Transverse colon (tissue), 4 donors: ENCODE measurements around the gene IL11RA. TPM values are rescaled to one million over a fixed set of nuclear protein-coding genes. Genes with fewer than 3 reads are reported as not detected.

ENCODE experiments used
- DNase-seq: peaks from one replicate; pipeline ENCODE4 v3.0.0-alpha.2; 2019
- H3K27ac ChIP-seq, 4 donors: fragments of 200-600 bp; sonication (generic); 2 replicates each; pipeline ENCODE4 v1.5.1; 2016 to 2018; ENCODE audit warnings: inconsistent platforms in 4 of 4
- H3K27me3 ChIP-seq: fragments of 200-600 bp; sonication (generic); 2 replicates; pipeline ENCODE4 v1.5.1; 2017; ENCODE audit warnings: inconsistent platforms
- H3K36me3 ChIP-seq, 4 donors: fragments of 200-600 bp; sonication (generic); 2 replicates each; pipeline ENCODE4 v1.5.1; 2017 to 2019; ENCODE audit warnings: inconsistent platforms in 4 of 4
- H3K4me1 ChIP-seq, 4 donors: fragments of 200-600 bp; sonication (generic); 2 replicates each; pipeline ENCODE4 v1.5.1; 2017 to 2020; ENCODE audit warnings: inconsistent platforms in 4 of 4
- H3K4me3 ChIP-seq, 4 donors: fragments of 200-600 bp; sonication (generic); 1 replicate in 1 of 4; 2 replicates in 3 of 4; pipeline versions ENCODE4 v1.5.1 to v1.6.1; 2017 to 2019; ENCODE audit warnings: inconsistent platforms in 4 of 4
- H3K9me3 ChIP-seq, 2 donors: fragments of 200-600 bp; sonication (generic); 2 replicates each; pipeline ENCODE4 v1.5.1; 2017 to 2019; ENCODE audit warnings: inconsistent platforms in 2 of 2
- CTCF ChIP-seq, 5 experiments: fragments of 200-600 bp in 3 of 5; fragments of 450-650 bp in 2 of 5; sonication (generic) in 3 of 5; IDR thresholded peaks; 1 replicate in 2 of 5; 2 replicates in 3 of 5; pipeline ENCODE4 v1.5.1; 2016 to 2017; ENCODE audit warnings: antibody characterized with exemption in 5 of 5, inconsistent platforms in 3 of 5, mild to moderate bottlenecking in 2 of 5, moderate library complexity in 1 of 5
- EP300 ChIP-seq: sonication (generic); formaldehyde crosslinking; IDR thresholded peaks from one replicate; pipeline ENCODE4 v1.6.1; 2017; ENCODE audit warnings: antibody characterized with exemption, low read depth
- POLR2A ChIP-seq: fragments of 450-650 bp; IDR thresholded peaks from one replicate; pipeline ENCODE4 v1.6.1; 2016; ENCODE audit warnings: antibody characterized with exemption, mild to moderate bottlenecking, moderate library complexity
- POLR2AphosphoS5 ChIP-seq, 3 donors: sonication (generic); formaldehyde crosslinking; IDR thresholded peaks; one replicate each; pipeline ENCODE4 v1.6.1; 2016; ENCODE audit warnings: antibody characterized with exemption in 3 of 3
- WGBS, 2 donors: methylation state at CpG; one replicate each; pipeline ENCODE4 v1.1.5; 2018; ENCODE audit warnings: low coverage in 1 of 2; 5-methylcytosine and 5-hydroxymethylcytosine counted together
- in situ Hi-C, 4 donors: fragments of 200-750 bp; cut with MboI; loops; one replicate each; pipeline versions ENCODE4 v1.15.0 to v1.15.1; 2017; ENCODE audit warnings: low sequenced_read_pairs in 3 of 4, low pct_ligation_motif_present in 1 of 4, low pct_unique_long_range_greater_than_20kb in 1 of 4
- intact Hi-C: fragments of 100-400 bp; cut with DNase I; formaldehyde crosslinking; loops from one replicate; pipeline ENCODE4 v1.15.1; 2023; ENCODE audit warnings: low total_unique reads
- total RNA-seq, 4 donors: library from RNA; depleted of rRNA; stranded (reverse); fragments of >200 nt; gene quantifications; one replicate each; pipeline ENCODE4 v1.1.0, GENCODE V29; 2016

Gene IL11RA
- total RNA-seq, 4 donors from 2014 or later: 27.0 to 94.6 (median 47.5) TPM

- no peaks in the 10 kb centered on the region for H3K9me3 ChIP-seq
- no peak overlapping the region for H3K27ac ChIP-seq
- DNase-seq: no peak
- no peaks in the 10 kb centered on the region for H3K36me3 ChIP-seq
- peaks cover 18 to 38% (median 30%) of the 10 kb centered on the region in 4 donors for H3K4me1 ChIP-seq
- no peak overlapping the region for H3K4me3 ChIP-seq
- in situ Hi-C loops (no loop called here), intact Hi-C loops (loop anchor here (10.0 kb wide), 1 partner anchor 428 kb away; no protein-coding TSS in a partner anchor)
- no peaks in the 10 kb centered on the region for H3K27me3 ChIP-seq
- 94% methylated on average over 5 of the region's 5 CpGs; no CpG with 5 or more reads in 1 of the 2 donors for WGBS, 2 donors
- TF ChIP-seq CTCF (IDR thresholded peaks at IDR 0.05) (no peak), POLR2AphosphoS5 (IDR thresholded peaks at IDR 0.05) (no peak), EP300 (no peak), POLR2A (no peak)
These were observed 5.0 kb downstream of the IL11RA start for GRCh38 chr9:34656992-34657391.

GRCh38 chr9:34658461-34658860, 6.5 kb downstream of the IL11RA start:
- TF ChIP-seq EP300 (no peak), POLR2AphosphoS5 (IDR thresholded peaks at IDR 0.05) (no peak), POLR2A (no peak), CTCF (IDR thresholded peaks at IDR 0.05) (no peak)
- intact Hi-C loops: loop anchor here (10.0 kb wide), 1 partner anchor 426 kb away; no protein-coding TSS in a partner anchor
- no peaks in the 10 kb centered on the region for H3K27me3 ChIP-seq
- WGBS, 2 donors: 87% methylated on average over 14 of the region's 14 CpGs; no CpG with 5 or more reads in 1 of the 2 donors
- peaks cover 6 to 24% (median 17%) of the 10 kb centered on the region in 4 donors for H3K4me1 ChIP-seq
- no peaks in the 10 kb centered on the region for H3K9me3 ChIP-seq
- no peak overlapping the region for H3K27ac ChIP-seq
- no peaks in the 10 kb centered on the region for H3K36me3 ChIP-seq
- DNase-seq: no peak
- no peak overlapping the region for H3K4me3 ChIP-seq
- in situ Hi-C loops: no loop called here

DNA sequence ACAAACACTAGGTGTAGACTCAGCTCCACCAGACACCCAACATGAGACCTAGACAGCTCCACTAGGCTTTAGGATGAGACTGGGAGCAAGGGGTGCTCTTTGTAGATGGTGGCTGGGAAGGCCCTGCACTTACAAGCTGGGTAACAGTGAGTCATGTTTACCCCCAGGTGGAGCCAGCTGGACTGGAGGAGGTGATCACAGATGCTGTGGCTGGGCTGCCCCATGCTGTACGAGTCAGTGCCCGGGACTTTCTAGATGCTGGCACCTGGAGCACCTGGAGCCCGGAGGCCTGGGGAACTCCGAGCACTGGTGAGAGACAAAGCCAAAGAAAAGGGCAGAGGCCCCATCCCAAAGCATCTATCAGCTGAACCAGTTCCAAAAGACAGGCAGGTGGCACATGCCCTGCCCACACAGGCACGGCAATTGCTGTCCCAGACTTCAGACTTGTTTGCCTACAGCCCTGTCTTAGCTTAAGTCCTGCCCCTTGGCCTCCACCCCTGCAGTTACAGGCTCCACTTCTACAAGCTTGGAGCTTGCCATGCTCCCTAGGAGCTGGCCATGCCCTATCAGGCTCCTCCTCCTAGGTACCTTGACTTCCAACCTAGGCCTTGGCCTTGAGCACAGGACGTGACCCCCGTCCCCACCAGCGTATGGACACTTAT, 7.7 kb downstream of the IL11RA start:
- no peaks in the 10 kb centered on the region for H3K36me3 ChIP-seq
- H3K27ac ChIP-seq: peak overlapping the region in 1 of 4 donors; percentile 3
- intact Hi-C loops (loop anchor here (10.0 kb wide), 1 partner anchor 425 kb away; no protein-coding TSS in a partner anchor), in situ Hi-C loops (no loop called here)
- H3K4me3 ChIP-seq: no peak overlapping the region
- H3K4me1 ChIP-seq: peaks cover 8 to 20% (median 15%) of the 10 kb centered on the region in 4 donors
- DNase-seq: peak; percentile 37
- no peaks in the 10 kb centered on the region for H3K9me3 ChIP-seq
- 57 to 80% methylated on average over 3 to 7 of the region's 8 CpGs for WGBS, 2 donors
- no peaks in the 10 kb centered on the region for H3K27me3 ChIP-seq
- TF ChIP-seq POLR2A (no peak), POLR2AphosphoS5 (IDR thresholded peaks at IDR 0.05) (no peak), CTCF (IDR thresholded peaks at IDR 0.05) (no peak), EP300 (no peak)

- no peak for DNase-seq
- Histone ChIP-seq H3K27ac (no peak within 1 kb of the TSS), H3K36me3 (no peaks in the 10 kb centered on the region), H3K4me1 (peaks cover 10 to 24% (median 19%) of the 10 kb centered on the region in 4 donors), H3K27me3 (no peaks in the 10 kb centered on the region), H3K4me3 (no peak within 1 kb of the TSS), H3K9me3 (no peaks in the 10 kb centered on the region)
- WGBS, 2 donors: 87 to 90% methylated on average over 4 of the region's 4 CpGs
- TF ChIP-seq CTCF (IDR thresholded peaks at IDR 0.05): no peak
- no peak for TF ChIP-seq POLR2AphosphoS5 (IDR thresholded peaks at IDR 0.05)
- no peak for TF ChIP-seq EP300
- no peak for TF ChIP-seq POLR2A
- intact Hi-C loops (no loop called here), in situ Hi-C loops (no loop called here)
These were observed 10.7 kb downstream of the IL11RA start, which contains the start of gene CCL27 for GRCh38 chr9:34662526-34663302. Gene CCL27 (minus strand): TSS chr9:34662657. CDS start chr9:34662633, 24 bp downstream.
